Osteocyte (in vitro differentiated cells): ENCODE measurements around the gene VSIG8. TPM values are rescaled to one million over a fixed set of nuclear protein-coding genes. Genes with fewer than 3 reads are reported as not detected.

ENCODE experiments used
- DNase-seq: peaks from one replicate; pipeline ENCODE4 v3.0.0; 2021; ENCODE audit warnings: mixed read lengths; ENCODE audit not compliant: unreplicated experiment; ENCODE audit errors: extremely low spot score
- H3K27ac Mint-ChIP-seq: one replicate; pipeline ENCODE4 v1.8.0; 2021; ENCODE audit warnings: mild to moderate bottlenecking, mixed read lengths; ENCODE audit not compliant: unreplicated experiment
- H3K27me3 Mint-ChIP-seq: one replicate; pipeline ENCODE4 v1.8.0; 2021; ENCODE audit warnings: mixed read lengths; ENCODE audit not compliant: unreplicated experiment
- H3K36me3 Mint-ChIP-seq: one replicate; pipeline ENCODE4 v1.8.0; 2021; ENCODE audit warnings: mixed read lengths; ENCODE audit not compliant: unreplicated experiment
- H3K4me1 Mint-ChIP-seq: one replicate; pipeline ENCODE4 v1.8.0; 2021; ENCODE audit warnings: mixed read lengths; ENCODE audit not compliant: unreplicated experiment
- H3K4me3 Mint-ChIP-seq: one replicate; pipeline ENCODE4 v1.8.0; 2021; ENCODE audit warnings: mild to moderate bottlenecking, moderate library complexity, mixed read lengths; ENCODE audit not compliant: unreplicated experiment
- H3K9me3 Mint-ChIP-seq: one replicate; pipeline ENCODE4 v1.8.0; 2021; ENCODE audit warnings: mixed read lengths; ENCODE audit not compliant: unreplicated experiment
- CTCF ChIP-seq: fragments of 200-600 bp; sonication (generic); IDR thresholded peaks from 2 replicates; pipeline ENCODE4 v1.5.0; 2021; ENCODE audit warnings: antibody characterized with exemption, mild to moderate bottlenecking, moderate library complexity
- total RNA-seq: library from RNA; stranded (reverse); gene quantifications from 2 replicates; pipeline ENCODE4 v1.2.1, GENCODE V29; 2021

VSIG8 gene
- total RNA-seq, 1 donor from 2014 or later = not detected

GRCh38 chr1:159838715-159839114, 23.7 kb downstream of the VSIG8 start:
- H3K4me1 Mint-ChIP-seq = no peaks in the 10 kb centered on the region

GRCh38 chr1:159835862-159836525, 26.5 kb downstream of the VSIG8 start:
- H3K36me3 Mint-ChIP-seq = no peaks in the 10 kb centered on the region
- H3K27me3 Mint-ChIP-seq = no peaks in the 10 kb centered on the region
- DNase-seq = no peak
- no peak for TF ChIP-seq CTCF
- H3K27ac Mint-ChIP-seq = no peak overlapping the region
- no peaks in the 10 kb centered on the region for H3K9me3 Mint-ChIP-seq
- H3K4me3 Mint-ChIP-seq = no peak overlapping the region
- H3K4me1 Mint-ChIP-seq = no peaks in the 10 kb centered on the region

More at GRCh38 chr1:159838715-159839114, 23.7 kb downstream of the VSIG8 start:
- Mint-ChIP-seq H3K9me3 (no peaks in the 10 kb centered on the region), H3K4me3 (no peak overlapping the region), H3K36me3 (no peaks in the 10 kb centered on the region), H3K27me3 (no peaks in the 10 kb centered on the region), H3K27ac (no peak overlapping the region)
- DNase-seq = no peak
- no peak for TF ChIP-seq CTCF

GRCh38 chr1:159835356-159835755, 27.1 kb downstream of the VSIG8 start:
- TF ChIP-seq CTCF = no peak
- no peaks in the 10 kb centered on the region for H3K4me1 Mint-ChIP-seq
- H3K36me3 Mint-ChIP-seq = no peaks in the 10 kb centered on the region
- no peak overlapping the region for H3K27ac Mint-ChIP-seq
- no peaks in the 10 kb centered on the region for H3K9me3 Mint-ChIP-seq
- no peak for DNase-seq
- no peaks in the 10 kb centered on the region for H3K27me3 Mint-ChIP-seq
- no peak overlapping the region for H3K4me3 Mint-ChIP-seq

- DNase-seq = no peak
- Mint-ChIP-seq H3K4me1 (no peaks in the 10 kb centered on the region), H3K4me3 (no peak overlapping the region), H3K27ac (no peak overlapping the region), H3K27me3 (no peaks in the 10 kb centered on the region), H3K36me3 (no peaks in the 10 kb centered on the region), H3K9me3 (no peaks in the 10 kb centered on the region)
- no peak for TF ChIP-seq CTCF
These were observed 30.1 kb downstream of the VSIG8 start for GRCh38 chr1:159832309-159832708.

GRCh38 chr1:159831412-159832141, 30.9 kb downstream of the VSIG8 start:
- no peak overlapping the region for H3K27ac Mint-ChIP-seq
- no peaks in the 10 kb centered on the region for H3K4me1 Mint-ChIP-seq
- no peaks in the 10 kb centered on the region for H3K9me3 Mint-ChIP-seq
- H3K27me3 Mint-ChIP-seq = no peaks in the 10 kb centered on the region
- no peak for DNase-seq
- H3K36me3 Mint-ChIP-seq = no peaks in the 10 kb centered on the region
- no peak overlapping the region for H3K4me3 Mint-ChIP-seq
- no peak for TF ChIP-seq CTCF
